RPMI8226 (cell line): ENCODE data around the gene IL2RA.
"Not testable (repeated sequence)": the region's sequence is repeated elsewhere in the genome, so short reads cannot be mapped to it uniquely, and the experiment has no call there.

Experiments used
- DNase-seq: peaks from one replicate; pipeline ENCODE4 v3.0.0-alpha.2; 2015

Gene IL2RA

GRCh38 chr10:6062101-6062771 is at the start of gene IL2RA:
IL2RA (minus strand) TSS chr10:6062367; CDS start chr10:6062151, 216 bp downstream.
- no peak for DNase-seq

- no peak for DNase-seq
Observed at GRCh38 chr10:6110136-6110535, 48.0 kb upstream of the IL2RA start.

GRCh38 chr10:6109444-6109775 is 47.2 kb upstream of the IL2RA start:
- DNase-seq: no peak

GRCh38 chr10:6108631-6109443 is 46.7 kb upstream of the IL2RA start:
- peak; percentile 59 for DNase-seq

- no peak for DNase-seq
Observed at GRCh38 chr10:6108072-6108471, 45.9 kb upstream of the IL2RA start.

GRCh38 chr10:6107616-6108015 is 45.4 kb upstream of the IL2RA start:
- DNase-seq: not testable (repeated sequence)

- no peak for DNase-seq
Observed at GRCh38 chr10:6103591-6103990, 41.4 kb upstream of the IL2RA start.

GRCh38 chr10:6102128-6102527 is 40.0 kb upstream of the IL2RA start:
- DNase-seq: no peak

- DNase-seq: no peak
Observed at GRCh38 chr10:6101181-6101580, 39.0 kb upstream of the IL2RA start.

- DNase-seq: no peak
Observed at GRCh38 chr10:6100370-6100769, 38.2 kb upstream of the IL2RA start.

GRCh38 chr10:6098156-6098555 is 36.0 kb upstream of the IL2RA start:
- DNase-seq: no peak

GRCh38 chr10:6097063-6097462 is 34.9 kb upstream of the IL2RA start:
- DNase-seq: no peak

- DNase-seq: no peak
Observed at GRCh38 chr10:6095810-6096570, 33.8 kb upstream of the IL2RA start.

- no peak for DNase-seq
Observed at GRCh38 chr10:6092731-6093130, 30.6 kb upstream of the IL2RA start.

GRCh38 chr10:6091630-6092029 is 29.5 kb upstream of the IL2RA start:
- no peak for DNase-seq

GRCh38 chr10:6089334-6090219 is 27.4 kb upstream of the IL2RA start:
- peak; percentile 45 for DNase-seq

GRCh38 chr10:6088721-6089333 is 26.7 kb upstream of the IL2RA start, which contains the start of gene RBM17:
RBM17 (plus strand) TSS chr10:6089034; CDS start chr10:6097066, 8,032 bp downstream.
- DNase-seq: peak; percentile 95

GRCh38 chr10:6086375-6087233 is 24.4 kb upstream of the IL2RA start:
- DNase-seq: peak; percentile 94

- no peak for DNase-seq
Observed at GRCh38 chr10:6083523-6084475, 21.6 kb upstream of the IL2RA start.
